Thoracic aorta (tissue), 2 donors: ENCODE measurements around the gene TENM4. TPM values are rescaled to one million over a fixed set of nuclear protein-coding genes. Genes with fewer than 3 reads are reported as not detected.

ENCODE experiments used
- ATAC-seq: fragments of 150-250 bp; one replicate; pipeline ENCODE4 v1.8.0; 2017; ENCODE audit warnings: low read depth; ENCODE audit not compliant: insufficient number of reproducible peaks, low FRiP score
- DNase-seq: peaks from one replicate; pipeline ENCODE4 v3.0.0-alpha.2; 2020; ENCODE audit warnings: low spot score
- H3K27ac ChIP-seq, 2 donors: fragments of 200-600 bp; sonication (generic); 1 replicate in 1 of 2; 2 replicates in 1 of 2; pipeline ENCODE4 v1.5.1; 2016; ENCODE audit warnings: mild to moderate bottlenecking in 2 of 2, moderate library complexity in 2 of 2
- H3K27me3 ChIP-seq: fragments of 200-600 bp; sonication (generic); replicated peaks from 2 replicates; pipeline ENCODE4 v1.6.0; 2016; ENCODE audit warnings: mild to moderate bottlenecking; ENCODE audit not compliant: insufficient read depth
- H3K36me3 ChIP-seq: fragments of 200-600 bp; sonication (generic); one replicate; pipeline ENCODE4 v1.5.1; 2016
- H3K4me1 ChIP-seq, 2 donors: fragments of 200-600 bp; sonication (generic); 1 replicate in 1 of 2; 2 replicates in 1 of 2; pipeline versions ENCODE4 v1.5.1 to v1.6.0; 2016; ENCODE audit warnings: low read depth in 2 of 2, mild to moderate bottlenecking in 1 of 2; ENCODE audit not compliant: control insufficient read depth in 1 of 2
- H3K4me3 ChIP-seq: fragments of 200-600 bp; sonication (generic); 2 replicates; pipeline ENCODE4 v1.5.1; 2016; ENCODE audit warnings: mild to moderate bottlenecking
- H3K9me3 ChIP-seq: fragments of 200-600 bp; sonication (generic); 2 replicates; pipeline ENCODE4 v1.5.1; 2016
- total RNA-seq, 2 donors: library from RNA; depleted of rRNA; stranded (reverse); fragments of >200 nt; gene quantifications; one replicate each; pipeline versions ENCODE4 v1.1.0 to v1.2.3, GENCODE V29; 2016
- TF ChIP-seq, protein P1 (sequence below): fragments of 200-600 bp; sonication (generic); IDR thresholded peaks from one replicate; pipeline ENCODE4 v1.5.1; 2019; ENCODE audit warnings: antibody characterized with exemption

TENM4 gene
- total RNA-seq, 2 donors from 2014 or later: 6.1 to 13.3 TPM

- ATAC-seq: no peak
- Histone ChIP-seq H3K4me1 (peaks cover 0 to 7% of the 10 kb centered on the region in 2 donors), H3K4me3 (no peak overlapping the region)
Observed at GRCh38 chr11:79198898-79199250, 242.0 kb downstream of the TENM4 start.

GRCh38 chr11:79198203-79198897 lies 242.5 kb downstream of the TENM4 start:
- Histone ChIP-seq H3K4me1 (peaks cover 0 to 7% of the 10 kb centered on the region in 2 donors), H3K36me3 (no peaks in the 10 kb centered on the region), H3K9me3 (no peaks in the 10 kb centered on the region), H3K4me3 (no peak overlapping the region), H3K27me3 (no peaks in the 10 kb centered on the region), H3K27ac (no peak overlapping the region)
- DNase-seq (no peak), ATAC-seq (no peak)
- TF ChIP-seq, protein P1, sequence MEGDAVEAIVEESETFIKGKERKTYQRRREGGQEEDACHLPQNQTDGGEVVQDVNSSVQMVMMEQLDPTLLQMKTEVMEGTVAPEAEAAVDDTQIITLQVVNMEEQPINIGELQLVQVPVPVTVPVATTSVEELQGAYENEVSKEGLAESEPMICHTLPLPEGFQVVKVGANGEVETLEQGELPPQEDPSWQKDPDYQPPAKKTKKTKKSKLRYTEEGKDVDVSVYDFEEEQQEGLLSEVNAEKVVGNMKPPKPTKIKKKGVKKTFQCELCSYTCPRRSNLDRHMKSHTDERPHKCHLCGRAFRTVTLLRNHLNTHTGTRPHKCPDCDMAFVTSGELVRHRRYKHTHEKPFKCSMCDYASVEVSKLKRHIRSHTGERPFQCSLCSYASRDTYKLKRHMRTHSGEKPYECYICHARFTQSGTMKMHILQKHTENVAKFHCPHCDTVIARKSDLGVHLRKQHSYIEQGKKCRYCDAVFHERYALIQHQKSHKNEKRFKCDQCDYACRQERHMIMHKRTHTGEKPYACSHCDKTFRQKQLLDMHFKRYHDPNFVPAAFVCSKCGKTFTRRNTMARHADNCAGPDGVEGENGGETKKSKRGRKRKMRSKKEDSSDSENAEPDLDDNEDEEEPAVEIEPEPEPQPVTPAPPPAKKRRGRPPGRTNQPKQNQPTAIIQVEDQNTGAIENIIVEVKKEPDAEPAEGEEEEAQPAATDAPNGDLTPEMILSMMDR: no peak

More at GRCh38 chr11:79198898-79199250, 242.0 kb downstream of the TENM4 start:
- Histone ChIP-seq H3K27me3 (no peaks in the 10 kb centered on the region), H3K36me3 (no peaks in the 10 kb centered on the region), H3K9me3 (no peaks in the 10 kb centered on the region), H3K27ac (no peak overlapping the region)
- TF ChIP-seq, protein P1: no peak
- no peak for DNase-seq

DNA sequence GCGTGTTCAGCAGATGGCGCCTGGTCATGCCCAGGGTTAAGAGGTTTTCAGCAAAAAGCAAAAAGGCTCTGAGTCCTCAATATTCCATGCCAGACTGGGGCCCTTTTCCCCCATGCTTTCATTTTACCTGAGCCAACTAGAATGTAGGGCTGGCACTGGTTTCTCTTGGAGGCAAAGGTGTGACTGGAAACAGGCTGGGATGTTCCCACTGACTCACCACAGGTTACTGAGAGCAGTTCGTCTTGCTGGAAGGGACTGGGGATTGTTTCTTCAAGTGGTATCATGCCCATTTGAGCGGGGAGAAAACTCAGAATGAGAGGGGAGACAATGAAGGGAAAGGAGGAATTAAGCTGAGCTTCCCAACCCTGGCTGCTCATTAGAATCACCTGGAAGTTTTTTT lies 243.9 kb downstream of the TENM4 start:
- ATAC-seq (no peak), DNase-seq (no peak)
- TF ChIP-seq, protein P1: no peak
- Histone ChIP-seq H3K27ac (no peak overlapping the region), H3K9me3 (no peaks in the 10 kb centered on the region), H3K36me3 (no peaks in the 10 kb centered on the region), H3K27me3 (no peaks in the 10 kb centered on the region), H3K4me1 (peaks cover 0 to 7% of the 10 kb centered on the region in 2 donors), H3K4me3 (no peak overlapping the region)

DNA sequence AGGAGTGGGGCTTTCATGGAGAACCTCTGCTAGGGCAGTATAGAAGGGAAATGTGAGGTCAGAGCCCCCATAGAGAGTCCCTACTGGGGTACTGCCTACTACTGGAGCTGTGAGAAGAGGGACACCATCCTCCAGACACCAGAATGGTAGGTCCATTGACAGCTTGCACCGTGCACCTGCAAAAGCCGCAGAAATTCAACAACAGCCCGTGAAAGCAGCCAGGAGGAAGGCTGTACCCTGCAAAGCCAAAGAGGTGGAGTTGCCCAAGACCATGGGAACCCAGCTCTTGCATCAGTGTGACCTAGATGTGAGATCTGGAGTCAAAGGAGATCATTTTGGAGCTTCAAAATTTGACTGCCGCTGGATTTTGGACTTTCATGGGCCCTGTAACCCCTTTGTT lies 245.6 kb downstream of the TENM4 start:
- ATAC-seq (no peak), DNase-seq (no peak)
- no peaks in the 10 kb centered on the region for H3K9me3 ChIP-seq
- H3K27me3 ChIP-seq: no peaks in the 10 kb centered on the region
- H3K36me3 ChIP-seq: no peaks in the 10 kb centered on the region
- H3K27ac ChIP-seq: no peak overlapping the region
- TF ChIP-seq, protein P1: no peak
- H3K4me1 ChIP-seq: peaks cover 0 to 8% of the 10 kb centered on the region in 2 donors
- no peak overlapping the region for H3K4me3 ChIP-seq

- DNase-seq: no peak
- peaks cover 9 to 14% of the 10 kb centered on the region in 2 donors for H3K4me1 ChIP-seq
- no peaks in the 10 kb centered on the region for H3K27me3 ChIP-seq
- H3K4me3 ChIP-seq: no peak overlapping the region
- H3K9me3 ChIP-seq: no peaks in the 10 kb centered on the region
- ATAC-seq: no peak
- H3K36me3 ChIP-seq: no peaks in the 10 kb centered on the region
- TF ChIP-seq, protein P1: no peak
- H3K27ac ChIP-seq: no peak overlapping the region
Observed at GRCh38 chr11:79193663-79194310, 247.0 kb downstream of the TENM4 start.
